CD14-positive monocyte (primary cell): ENCODE data around the gene LRRC10. TPM values are rescaled to one million over a fixed set of nuclear protein-coding genes. Genes with fewer than 3 reads are reported as not detected.

Experiments used
- DNase-seq, 3 donors: peaks; one replicate each; pipeline ENCODE4 v3.0.0-alpha.2; 2011 to 2022
- H2AFZ ChIP-seq: 2 replicates; pipeline ENCODE4 v1.6.0; 2012; ENCODE audit warnings: mild to moderate bottlenecking, low read depth, low read length, inconsistent platforms; ENCODE audit not compliant: insufficient read depth, poor library complexity, severe bottlenecking
- H3K27ac ChIP-seq, 2 donors: 1 replicate in 1 of 2; 2 replicates in 1 of 2; pipeline ENCODE4 v1.5.1; 2012 to 2013; ENCODE audit warnings: low read length in 2 of 2, control low read depth in 1 of 2, inconsistent platforms in 1 of 2, low read depth in 1 of 2, mild to moderate bottlenecking in 1 of 2
- H3K27me3 ChIP-seq, 2 donors: one replicate each; pipeline versions ENCODE4 v1.6.0 to v1.6.1; 2011 to 2013; ENCODE audit warnings: low read length in 2 of 2; ENCODE audit not compliant: control insufficient read depth in 2 of 2, insufficient read depth in 2 of 2
- H3K36me3 ChIP-seq, 2 donors: replicated peaks in 1 of 2; 1 replicate in 1 of 2; 2 replicates in 1 of 2; pipeline versions ENCODE4 v1.5.1 to v1.6.1; 2012 to 2013; ENCODE audit warnings: low read length in 2 of 2, control low read depth in 1 of 2, inconsistent platforms in 1 of 2, mild to moderate bottlenecking in 1 of 2; ENCODE audit not compliant: insufficient read depth in 2 of 2, control insufficient read depth in 1 of 2
- H3K4me1 ChIP-seq, 2 donors: 1 replicate in 1 of 2; 2 replicates in 1 of 2; pipeline versions ENCODE4 v1.5.1 to v1.6.1; 2012 to 2013; ENCODE audit warnings: low read length in 2 of 2, control low read depth in 1 of 2, inconsistent platforms in 1 of 2, mild to moderate bottlenecking in 1 of 2, moderate library complexity in 1 of 2; ENCODE audit not compliant: insufficient read depth in 2 of 2, control insufficient read depth in 1 of 2
- H3K4me2 ChIP-seq: replicated peaks from 2 replicates; pipeline ENCODE3; 2012; ENCODE audit warnings: low read length, moderate library complexity, mild to moderate bottlenecking; ENCODE audit not compliant: poor library complexity, severe bottlenecking; ENCODE audit errors: extremely low read depth
- H3K4me3 ChIP-seq, 3 experiments: fragments of 200-600 bp in 1 of 3; sonication (generic) in 1 of 3; replicated peaks in 1 of 3; 1 replicate in 2 of 3; 2 replicates in 1 of 3; pipeline ENCODE4 v1.5.1; 2011 to 2013; ENCODE audit warnings: low read length in 3 of 3, mild to moderate bottlenecking in 3 of 3, control low read depth in 2 of 3, low read depth in 2 of 3, inconsistent platforms in 1 of 3, moderate library complexity in 1 of 3
- H3K79me2 ChIP-seq: 2 replicates; pipeline ENCODE4 v1.6.0; 2012; ENCODE audit warnings: mild to moderate bottlenecking, control low read depth, inconsistent platforms, low read length, moderate library complexity; ENCODE audit not compliant: insufficient read depth
- H3K9ac ChIP-seq: 2 replicates; pipeline ENCODE4 v1.6.0; 2017; ENCODE audit warnings: low read length, mild to moderate bottlenecking; ENCODE audit not compliant: insufficient read depth, poor library complexity, severe bottlenecking
- H3K9me3 ChIP-seq, 2 donors: replicated peaks in 1 of 2; 1 replicate in 1 of 2; 2 replicates in 1 of 2; pipeline versions ENCODE4 v1.5.1 to v1.6.1; 2012 to 2013; ENCODE audit warnings: low read length in 2 of 2, control low read depth in 1 of 2; ENCODE audit not compliant: control insufficient read depth in 1 of 2, insufficient read depth in 1 of 2
- H4K20me1 ChIP-seq: 2 replicates; pipeline ENCODE4 v1.6.0; 2012; ENCODE audit warnings: mild to moderate bottlenecking, low read length, control low read depth, moderate library complexity; ENCODE audit not compliant: insufficient read depth
- H3K27ac Mint-ChIP-seq, 7 donors: one replicate each; pipeline ENCODE4 v1.8.0; 2020; ENCODE audit warnings: mild to moderate bottlenecking in 7 of 7, mixed read lengths in 7 of 7, moderate library complexity in 6 of 7, inconsistent platforms in 2 of 7
- H3K27me3 Mint-ChIP-seq, 3 donors: one replicate each; pipeline ENCODE4 v1.8.0; 2021 to 2022; ENCODE audit warnings: low read depth in 3 of 3, mild to moderate bottlenecking in 3 of 3, mixed read lengths in 3 of 3, moderate library complexity in 3 of 3, inconsistent platforms in 1 of 3
- H3K36me3 Mint-ChIP-seq, 2 donors: one replicate each; pipeline ENCODE4 v1.8.0; 2020; ENCODE audit warnings: mixed read lengths in 2 of 2, inconsistent platforms in 1 of 2, mild to moderate bottlenecking in 1 of 2
- H3K4me1 Mint-ChIP-seq: one replicate; pipeline ENCODE4 v1.8.0; 2020; ENCODE audit warnings: mild to moderate bottlenecking, mixed read lengths
- H3K4me3 Mint-ChIP-seq, 2 donors: one replicate each; pipeline ENCODE4 v1.8.0; 2020; ENCODE audit warnings: mild to moderate bottlenecking in 2 of 2, mixed read lengths in 2 of 2, moderate library complexity in 1 of 2
- H3K9me3 Mint-ChIP-seq, 7 donors: one replicate each; pipeline ENCODE4 v1.8.0; 2020 to 2022; ENCODE audit warnings: mixed read lengths in 7 of 7, mild to moderate bottlenecking in 6 of 7, moderate library complexity in 6 of 7, inconsistent platforms in 2 of 7
- CTCF ChIP-seq: fragments of 200-600 bp; IDR thresholded peaks from one replicate; pipeline ENCODE4 v1.8.0; 2022; ENCODE audit warnings: antibody characterized with exemption, mild to moderate bottlenecking
- WGBS: methylation state at CpG from one replicate; pipeline ENCODE4 v1.1.5; 2013; ENCODE audit warnings: missing lambda C conversion rate; ENCODE audit not compliant: insufficient coverage; 5-methylcytosine and 5-hydroxymethylcytosine counted together
- intact Hi-C, 2 donors: fragments of 100-400 bp; cut with micrococcal nuclease; formaldehyde crosslinking; loops; one replicate each; pipeline versions ENCODE4 v1.15.0 to v1.15.1; 2023
- polyA plus RNA-seq, 3 donors: library from polyadenylated mRNA; depleted of rRNA in 1 of 3; unstranded in 2 of 3; stranded (reverse) in 1 of 3; fragments of 300-500 nt in 2 of 3; fragments of >200 nt in 1 of 3; fragmentation: Illumina TruSeq in 2 of 3; gene quantifications; 1 replicate in 2 of 3; 2 replicates in 1 of 3; pipeline ENCODE4 v1.2.3, GENCODE V29; 2012 to 2021

LRRC10 gene
- polyA plus RNA-seq, 3 donors = not detected

GRCh38 chr12:69602954-69603353 is 7.8 kb downstream of the LRRC10 start:
- peaks cover 49 to 56% of the 10 kb centered on the region in 2 donors for H3K36me3 ChIP-seq

DNA sequence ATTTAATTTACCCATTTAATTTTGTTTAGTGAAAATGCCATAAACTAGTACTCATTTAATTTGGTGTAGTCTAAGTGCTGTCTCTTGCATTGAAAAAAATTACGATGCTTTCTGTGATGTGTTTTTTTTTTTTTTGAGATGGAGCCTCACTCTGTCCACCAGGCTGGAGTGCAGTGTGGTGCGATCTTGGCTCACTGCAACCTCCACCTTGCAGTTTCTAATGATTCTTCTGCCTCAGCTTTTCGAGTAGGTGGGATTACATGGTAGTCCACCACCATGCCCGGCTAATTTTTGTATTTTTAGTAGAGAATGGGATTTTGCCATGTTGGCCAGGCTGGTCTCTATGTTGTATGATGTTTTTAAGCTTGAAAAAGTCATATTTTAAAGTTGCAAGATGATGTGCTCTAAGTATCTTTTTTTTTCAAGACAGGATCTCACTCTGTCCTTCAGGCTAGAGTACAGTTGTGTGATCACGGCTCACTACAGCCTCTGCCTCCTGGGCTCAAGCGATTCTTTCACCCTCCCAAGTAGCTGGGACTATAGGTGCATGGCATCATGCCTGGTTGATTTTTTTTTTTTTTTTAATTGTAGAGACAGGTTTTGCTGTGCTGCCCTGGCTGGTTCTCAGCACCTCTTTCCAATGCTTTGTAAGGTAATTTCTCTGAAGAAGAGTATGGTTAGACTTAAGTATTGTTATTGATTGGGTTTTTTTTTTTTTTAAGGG is 8.6 kb downstream of the LRRC10 start:
- no peak overlapping the region for H3K27ac ChIP-seq
- DNase-seq = no peak
- H3K4me1 ChIP-seq = no peaks in the 10 kb centered on the region
- peaks cover 57 to 65% of the 10 kb centered on the region in 2 donors for H3K36me3 ChIP-seq
- TF ChIP-seq CTCF = no peak
- H3K9ac ChIP-seq = no peak overlapping the region
- H2AFZ ChIP-seq = no peak overlapping the region
- no peak overlapping the region for H3K4me2 ChIP-seq
- peaks cover 54 to 62% of the 10 kb centered on the region in 2 donors for H3K36me3 Mint-ChIP-seq
- H3K27me3 ChIP-seq = no peaks in the 10 kb centered on the region
- no peaks in the 10 kb centered on the region for H3K4me1 Mint-ChIP-seq
- 96% methylated on average over 3 of the region's 6 CpGs for WGBS
- H3K9me3 Mint-ChIP-seq = peaks cover 0 to 3% (median 1%) of the 10 kb centered on the region in 7 donors
- H3K4me3 Mint-ChIP-seq = no peak overlapping the region
- H3K4me3 ChIP-seq = no peak overlapping the region
- H3K79me2 ChIP-seq = no peaks in the 10 kb centered on the region
- no peaks in the 10 kb centered on the region for H4K20me1 ChIP-seq
- H3K27me3 Mint-ChIP-seq = peaks cover 0 to 2% (median 1%) of the 10 kb centered on the region in 3 donors
- intact Hi-C loops = no loop called here
- no peak overlapping the region for H3K27ac Mint-ChIP-seq
- H3K9me3 ChIP-seq = no peaks in the 10 kb centered on the region

More at GRCh38 chr12:69602954-69603353, 7.8 kb downstream of the LRRC10 start:
- no peak for TF ChIP-seq CTCF
- H3K27me3 ChIP-seq = no peaks in the 10 kb centered on the region
- Mint-ChIP-seq H3K27ac (no peak overlapping the region), H3K4me3 (no peak overlapping the region), H3K27me3 (peaks cover 0 to 2% (median 1%) of the 10 kb centered on the region in 3 donors), H3K9me3 (peaks cover 0 to 3% (median 1%) of the 10 kb centered on the region in 7 donors), H3K36me3 (peaks cover 48 to 53% of the 10 kb centered on the region in 2 donors), H3K4me1 (peaks cover 2% of the 10 kb centered on the region)
- H3K9me3 ChIP-seq = no peaks in the 10 kb centered on the region
- no peak overlapping the region for H3K4me2 ChIP-seq
- no peak overlapping the region for H2AFZ ChIP-seq
- H3K4me3 ChIP-seq = no peak overlapping the region
- no peak for DNase-seq
- H3K4me1 ChIP-seq = peaks cover 0 to 3% of the 10 kb centered on the region in 2 donors
- H3K79me2 ChIP-seq = no peaks in the 10 kb centered on the region
- no peaks in the 10 kb centered on the region for H4K20me1 ChIP-seq
- no peak overlapping the region for H3K9ac ChIP-seq
- intact Hi-C loops = no loop called here
- no peak overlapping the region for H3K27ac ChIP-seq
